ENCODE data around the gene MLEC. TPM values are rescaled to one million over a fixed set of nuclear protein-coding genes. Genes with fewer than 3 reads are reported as not detected.

The MLEC gene
- total RNA-seq, 2 experiments from 2014 or later, result 69.7 to 101 TPM

GRCh38 chr12:120719496-120720233, 32.7 kb downstream of the MLEC start:
- Histone ChIP-seq H3K36me3 (ENCODE audit: insufficient read depth, low read length) (peaks cover 85% of the 10 kb centered on the region), H3K9me2 (ENCODE audit: insufficient read depth, low read length) (no peaks in the 10 kb centered on the region), H3K4me2 (ENCODE audit: low read length) (no peak overlapping the region), H3K79me2 (ENCODE audit: insufficient read depth, low read depth, low read length) (no peaks in the 10 kb centered on the region), H3K4me1 (ENCODE audit: insufficient read depth, low read length, poor library complexity, severe bottlenecking) (peaks cover 23% of the 10 kb centered on the region), H3K4me3 (ENCODE audit: low read depth, low read length, poor library complexity, severe bottlenecking) (no peak overlapping the region), H4K20me1 (ENCODE audit: insufficient read depth, low read length) (no peaks in the 10 kb centered on the region), H2AFZ (ENCODE audit: low read length) (no peak overlapping the region), H3K27ac (ENCODE audit: low read depth, low read length, poor library complexity, severe bottlenecking) (no peak overlapping the region), H3K9me3 (ENCODE audit: low read length) (no peaks in the 10 kb centered on the region)
- no peak for TF ChIP-seq EZH2phosphoT487 (IDR thresholded peaks at IDR 0.05; ENCODE audit: borderline replicate concordance, low read depth, low read length)
- no peak for TF ChIP-seq CTCF (conservative IDR thresholded peaks at IDR 0.05; ENCODE audit: low read length)
- no peak for DNase-seq (ENCODE audit: low spot score)
- ChIA-PET CTCF (ENCODE audit: unreplicated experiment) (no interaction called here), POLR2A (no interaction called here)
- BruUV-seq (replicated peaks), result no TSS peak
- intact Hi-C loops (cut with micrococcal nuclease; ENCODE audit: unreplicated experiment), result loop anchor here (10.0 kb wide), 1 partner anchor 285 kb away; the partner anchor contains the start of gene COX6A1

DNA sequence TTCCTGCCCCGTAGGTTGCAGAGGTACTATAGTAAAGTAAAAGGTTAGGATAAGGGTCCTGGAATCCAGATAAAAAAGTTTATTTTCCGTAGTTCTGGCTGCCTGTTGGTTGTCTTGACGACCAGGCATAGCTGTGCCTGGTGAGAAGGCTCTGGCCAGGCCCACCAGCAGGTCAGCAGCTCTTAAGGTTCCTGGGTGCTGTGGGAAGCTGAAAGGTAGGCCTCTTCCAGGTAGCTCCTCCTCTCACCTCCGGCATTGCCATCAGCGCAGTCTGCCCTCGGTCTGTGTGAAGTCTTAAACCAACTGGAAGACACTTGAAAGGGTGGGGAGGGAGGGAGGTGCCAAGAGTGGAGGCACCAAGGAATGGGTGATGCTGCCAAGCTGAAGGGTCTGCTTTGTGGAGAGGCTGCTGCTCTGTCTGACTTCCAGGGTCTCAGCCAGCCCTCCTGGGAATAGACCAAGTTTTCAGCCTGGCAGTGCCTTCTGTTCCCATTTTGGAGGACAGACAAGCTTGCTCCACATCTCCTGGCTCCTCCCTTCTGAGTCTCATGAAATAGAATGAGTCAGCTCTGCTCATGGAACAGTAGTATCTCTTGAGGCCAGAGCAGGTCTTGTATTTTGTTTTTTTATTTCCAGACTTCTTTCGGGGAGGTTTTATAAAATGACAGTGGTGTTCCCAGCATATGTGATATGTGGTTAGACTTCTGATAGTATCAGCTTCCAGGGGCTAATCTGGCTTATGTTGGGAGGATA, 33.5 kb downstream of the MLEC start:
- DNase-seq (ENCODE audit: low spot score), result no peak
- H3K9me3 ChIP-seq (ENCODE audit: low read length), result no peaks in the 10 kb centered on the region
- no peak overlapping the region for H3K4me3 ChIP-seq (ENCODE audit: low read depth, low read length, poor library complexity, severe bottlenecking)
- TF ChIP-seq EZH2phosphoT487 (IDR thresholded peaks at IDR 0.05; ENCODE audit: borderline replicate concordance, low read depth, low read length), result no peak
- TF ChIP-seq CTCF (conservative IDR thresholded peaks at IDR 0.05; ENCODE audit: low read length), result no peak
- H3K9me2 ChIP-seq (ENCODE audit: insufficient read depth, low read length), result no peaks in the 10 kb centered on the region
- BruUV-seq (replicated peaks), result no TSS peak
- ChIA-PET POLR2A (no interaction called here), CTCF (ENCODE audit: unreplicated experiment) (no interaction called here)
- intact Hi-C loops (cut with micrococcal nuclease; ENCODE audit: unreplicated experiment), result loop anchor here (10.0 kb wide), 1 partner anchor 286 kb away; the partner anchor contains the start of gene COX6A1
- no peak overlapping the region for H2AFZ ChIP-seq (ENCODE audit: low read length)
- H3K36me3 ChIP-seq (ENCODE audit: insufficient read depth, low read length), result peaks cover 79% of the 10 kb centered on the region
- no peak overlapping the region for H3K27ac ChIP-seq (ENCODE audit: low read depth, low read length, poor library complexity, severe bottlenecking)
- no peak overlapping the region for H3K4me2 ChIP-seq (ENCODE audit: low read length)
- peaks cover 31% of the 10 kb centered on the region for H3K4me1 ChIP-seq (ENCODE audit: insufficient read depth, low read length, poor library complexity, severe bottlenecking)
- no peaks in the 10 kb centered on the region for H3K79me2 ChIP-seq (ENCODE audit: insufficient read depth, low read depth, low read length)
- H4K20me1 ChIP-seq (ENCODE audit: insufficient read depth, low read length), result no peaks in the 10 kb centered on the region
